BLaER1 treated with 17β-estradiol and CSF1 and Interleukin-3, amounts not matched to agents 10 nM and 100 nM (cell line): ENCODE measurements around the gene PREPL.
A peak's percentile ranks its signal among the peaks of the same experiment; 100 is the strongest.
"Not testable (repeated sequence)": the region's sequence is repeated elsewhere in the genome, so short reads cannot be mapped to it uniquely, and the experiment has no call there.

Source experiments
- H3K27ac ChIP-seq, 11 experiments: shearing (Covaris generic); formaldehyde crosslinking; 2 replicates each; pipeline ENCODE4 v1.8.1; 2022
- H3K27me3 ChIP-seq, 11 experiments: shearing (Covaris generic); formaldehyde crosslinking; 2 replicates each; pipeline ENCODE4 v1.8.1; 2022
- H3K36me3 ChIP-seq, 11 experiments: shearing (Covaris generic); formaldehyde crosslinking; 2 replicates each; pipeline ENCODE4 v1.8.1; 2022
- H3K4me1 ChIP-seq, 10 experiments: shearing (Covaris generic); formaldehyde crosslinking; 2 replicates each; pipeline ENCODE4 v1.8.1; 2022
- H3K4me2 ChIP-seq, 11 experiments: shearing (Covaris generic); formaldehyde crosslinking; 2 replicates each; pipeline ENCODE4 v1.8.1; 2022
- H3K4me3 ChIP-seq, 10 experiments: shearing (Covaris generic); formaldehyde crosslinking; 2 replicates each; pipeline ENCODE4 v1.8.1; 2022
- H3K9ac ChIP-seq, 11 experiments: shearing (Covaris generic); formaldehyde crosslinking; 2 replicates each; pipeline ENCODE4 v1.8.1; 2022
- H3K9me3 ChIP-seq, 11 experiments: shearing (Covaris generic); formaldehyde crosslinking; replicated peaks in 1 of 11; 2 replicates each; pipeline ENCODE4 v1.8.1; 2022
- H4K20me1 ChIP-seq, 11 experiments: shearing (Covaris generic); formaldehyde crosslinking; 2 replicates each; pipeline ENCODE4 v1.8.1; 2022
- Cebpa-rat ChIP-seq, 11 experiments: shearing (Covaris generic); IDR thresholded peaks; 2 replicates each; pipeline ENCODE4 v1.8.1; 2022

PREPL gene

GRCh38 chr2:44315945-44316344 is 45.3 kb downstream of the PREPL start:
- Histone ChIP-seq H3K36me3 (peaks cover 25 to 86% (median 48%) of the 10 kb centered on the region in 11 experiments; a peak in 21 of 22 replicates), H3K9ac (no peak overlapping the region), H3K4me1 (peaks cover 0 to 10% (median 0%) of the 10 kb centered on the region in 10 experiments; a peak in 4 of 20 replicates), H3K4me2 (no peak overlapping the region), H4K20me1 (no peaks in the 10 kb centered on the region), H3K27me3 (no peaks in the 10 kb centered on the region), H3K9me3 (peaks cover 8 to 16% (median 10%) of the 10 kb centered on the region in 11 experiments), H3K4me3 (no peak overlapping the region), H3K27ac (no peak overlapping the region)
- no peak for TF ChIP-seq Cebpa-rat (IDR thresholded peaks at IDR 0.05)

- no peak for TF ChIP-seq Cebpa-rat (IDR thresholded peaks at IDR 0.05)
- no peak overlapping the region for H3K4me2 ChIP-seq
- no peaks in the 10 kb centered on the region for H4K20me1 ChIP-seq
- H3K9ac ChIP-seq = no peak overlapping the region
- H3K4me1 ChIP-seq = peaks cover 0 to 10% (median 0%) of the 10 kb centered on the region in 10 experiments; a peak in 4 of 20 replicates
- peaks cover 19 to 86% (median 45%) of the 10 kb centered on the region in 11 experiments for H3K36me3 ChIP-seq
- no peak overlapping the region for H3K4me3 ChIP-seq
- no peaks in the 10 kb centered on the region for H3K27me3 ChIP-seq
- no peak overlapping the region for H3K27ac ChIP-seq
- H3K9me3 ChIP-seq = peaks cover 24 to 32% (median 26%) of the 10 kb centered on the region in 11 experiments
Measured at GRCh38 chr2:44314362-44314761, 46.9 kb downstream of the PREPL start.

DNA sequence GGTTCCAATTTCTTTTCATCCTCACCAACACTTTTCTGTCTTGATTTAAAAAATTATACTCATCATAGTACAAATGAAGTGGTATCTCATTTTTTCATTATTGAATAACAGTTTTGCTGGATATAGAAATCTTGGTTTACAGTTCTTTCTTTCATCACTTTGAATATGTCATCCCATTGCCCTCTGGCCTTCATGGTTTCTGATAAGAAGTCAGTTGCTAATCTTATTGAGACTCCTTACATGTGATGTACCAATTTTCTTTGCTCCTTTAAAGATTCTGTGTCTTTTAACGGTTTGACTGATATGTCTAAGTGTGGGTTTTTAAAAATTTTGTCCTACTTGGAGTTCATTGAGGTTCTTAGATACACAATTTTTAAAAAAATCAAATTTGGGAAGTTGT is 51.0 kb downstream of the PREPL start:
- no peak overlapping the region for H3K4me2 ChIP-seq
- H3K9me3 ChIP-seq = peaks cover 25 to 39% (median 32%) of the 10 kb centered on the region in 11 experiments
- peaks cover 11 to 60% (median 36%) of the 10 kb centered on the region in 11 experiments for H3K36me3 ChIP-seq
- H3K9ac ChIP-seq = no peak overlapping the region
- H3K27me3 ChIP-seq = no peaks in the 10 kb centered on the region
- H4K20me1 ChIP-seq = no peaks in the 10 kb centered on the region
- no peak overlapping the region for H3K4me3 ChIP-seq
- TF ChIP-seq Cebpa-rat (IDR thresholded peaks at IDR 0.05) = no peak
- peaks cover 0 to 10% (median 0%) of the 10 kb centered on the region in 10 experiments; a peak in 4 of 20 replicates for H3K4me1 ChIP-seq
- no peak overlapping the region for H3K27ac ChIP-seq

DNA sequence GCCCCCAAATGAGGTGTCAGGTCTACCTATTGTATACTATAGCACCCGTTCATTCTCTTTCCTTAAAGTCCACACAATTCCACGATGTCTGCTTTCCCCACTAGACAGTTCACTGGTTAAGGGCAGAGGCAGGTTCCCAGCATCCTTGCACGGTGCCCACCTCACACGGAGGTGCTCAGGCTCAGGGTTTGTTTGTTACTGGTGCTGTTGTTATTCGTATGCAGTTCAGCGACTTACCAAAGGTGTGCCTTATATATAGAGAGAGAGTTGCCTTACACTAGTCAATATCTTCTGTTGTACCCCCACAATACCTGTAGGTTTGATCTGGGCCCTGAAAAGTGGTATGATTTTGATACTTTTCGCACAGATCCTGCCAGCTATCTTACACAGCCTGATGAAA is 55.4 kb downstream of the PREPL start:
- no peaks in the 10 kb centered on the region for H3K4me1 ChIP-seq
- H3K27ac ChIP-seq = no peak overlapping the region
- no peak overlapping the region for H3K9ac ChIP-seq
- H3K27me3 ChIP-seq = no peaks in the 10 kb centered on the region
- no peaks in the 10 kb centered on the region for H4K20me1 ChIP-seq
- no peak for TF ChIP-seq Cebpa-rat (IDR thresholded peaks at IDR 0.05)
- H3K9me3 ChIP-seq = peaks cover 16 to 23% (median 18%) of the 10 kb centered on the region in 11 experiments
- no peak overlapping the region for H3K4me2 ChIP-seq
- H3K36me3 ChIP-seq = peaks cover 7 to 16% (median 13%) of the 10 kb centered on the region in 11 experiments; a peak in 21 of 22 replicates
- H3K4me3 ChIP-seq = no peak overlapping the region

DNA sequence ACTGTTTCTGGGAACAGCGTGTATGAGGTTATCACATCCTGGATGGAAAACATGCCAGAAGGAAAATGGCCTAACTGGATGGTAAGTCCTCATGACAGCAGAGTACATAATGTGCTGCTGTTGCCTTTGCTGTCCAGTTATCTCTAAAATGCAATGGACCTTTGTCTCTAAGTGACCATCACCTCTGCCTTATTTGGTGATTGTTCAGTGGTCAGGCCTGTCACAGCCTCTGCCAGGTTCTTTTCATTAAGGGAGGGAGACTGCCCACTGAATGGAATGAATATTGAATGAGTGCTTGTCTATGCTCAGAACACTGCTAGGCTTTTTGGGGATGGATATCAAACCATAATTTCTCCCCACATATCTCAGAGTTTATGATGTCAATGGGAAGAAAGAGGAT is 57.0 kb downstream of the PREPL start:
- Histone ChIP-seq H3K27me3 (no peaks in the 10 kb centered on the region), H3K4me1 (no peaks in the 10 kb centered on the region), H3K27ac (no peak overlapping the region), H3K36me3 (no peaks in the 10 kb centered on the region; a peak in 1 of 22 replicates), H3K9me3 (peaks cover 0 to 6% (median 2%) of the 10 kb centered on the region in 11 experiments; a peak in 12 of 22 replicates), H3K4me2 (no peak overlapping the region), H4K20me1 (no peaks in the 10 kb centered on the region), H3K9ac (no peak overlapping the region), H3K4me3 (no peak overlapping the region)
- no peak for TF ChIP-seq Cebpa-rat (IDR thresholded peaks at IDR 0.05)

- H3K9ac ChIP-seq, H3K9me3 ChIP-seq, H4K20me1 ChIP-seq, H3K4me1 ChIP-seq, H3K27ac ChIP-seq, H3K4me2 ChIP-seq, H3K27me3 ChIP-seq, H3K36me3 ChIP-seq, H3K4me3 ChIP-seq: not testable (repeated sequence)
Measured at GRCh38 chr2:44303766-44304165, 57.5 kb downstream of the PREPL start.

GRCh38 chr2:44301111-44301510 is 60.2 kb downstream of the PREPL start:
- Histone ChIP-seq H3K9ac (no peak overlapping the region), H3K4me3 (no peak overlapping the region), H3K27ac (no peak overlapping the region), H4K20me1 (no peaks in the 10 kb centered on the region), H3K9me3 (no peaks in the 10 kb centered on the region), H3K4me2 (no peak overlapping the region), H3K27me3 (no peaks in the 10 kb centered on the region), H3K36me3 (no peaks in the 10 kb centered on the region), H3K4me1 (peaks cover 0 to 6% (median 1%) of the 10 kb centered on the region in 10 experiments; a peak in 8 of 20 replicates)
- no peak for TF ChIP-seq Cebpa-rat (IDR thresholded peaks at IDR 0.05)

- TF ChIP-seq Cebpa-rat (IDR thresholded peaks at IDR 0.05) = no peak
- Histone ChIP-seq H3K36me3 (no peaks in the 10 kb centered on the region), H3K27ac (no peak overlapping the region)
Measured at GRCh38 chr2:44299635-44300034, 61.7 kb downstream of the PREPL start.

DNA sequence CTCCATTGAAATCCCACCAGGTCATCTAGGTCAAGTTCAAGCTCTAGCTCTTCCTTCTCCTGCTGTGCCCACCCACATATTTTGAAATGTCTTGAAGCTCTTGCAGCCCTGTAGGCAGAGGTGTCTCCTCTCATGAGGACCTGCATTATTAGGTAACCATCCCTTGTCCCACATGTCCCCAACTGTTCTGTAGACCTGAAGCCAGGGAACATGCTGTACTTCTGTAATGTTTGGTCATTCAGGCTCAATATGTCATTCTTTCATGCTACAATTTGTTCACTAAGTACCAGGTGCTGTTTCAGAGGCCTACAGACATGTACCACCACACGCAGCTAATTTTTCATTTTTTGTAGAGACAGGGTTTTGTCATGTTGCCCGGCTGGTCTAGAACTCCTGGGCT is 63.9 kb downstream of the PREPL start:
- no peak overlapping the region for H3K4me2 ChIP-seq
- no peaks in the 10 kb centered on the region for H4K20me1 ChIP-seq
- H3K36me3 ChIP-seq = no peaks in the 10 kb centered on the region
- H3K9ac ChIP-seq = no peak overlapping the region
- H3K27me3 ChIP-seq = no peaks in the 10 kb centered on the region
- H3K4me1 ChIP-seq = peaks cover 0 to 12% (median 6%) of the 10 kb centered on the region in 10 experiments; a peak in 10 of 20 replicates
- H3K9me3 ChIP-seq = no peaks in the 10 kb centered on the region
- no peak overlapping the region for H3K4me3 ChIP-seq
- H3K27ac ChIP-seq = no peak overlapping the region
- TF ChIP-seq Cebpa-rat (IDR thresholded peaks at IDR 0.05) = no peak

More at GRCh38 chr2:44299635-44300034, 61.7 kb downstream of the PREPL start:
- peaks cover 0 to 12% (median 6%) of the 10 kb centered on the region in 10 experiments; a peak in 10 of 20 replicates for H3K4me1 ChIP-seq
- H4K20me1 ChIP-seq = no peaks in the 10 kb centered on the region
- H3K9ac ChIP-seq = no peak overlapping the region
- no peaks in the 10 kb centered on the region for H3K9me3 ChIP-seq
- no peak overlapping the region for H3K4me2 ChIP-seq
- H3K4me3 ChIP-seq = no peak overlapping the region
- no peaks in the 10 kb centered on the region for H3K27me3 ChIP-seq

DNA sequence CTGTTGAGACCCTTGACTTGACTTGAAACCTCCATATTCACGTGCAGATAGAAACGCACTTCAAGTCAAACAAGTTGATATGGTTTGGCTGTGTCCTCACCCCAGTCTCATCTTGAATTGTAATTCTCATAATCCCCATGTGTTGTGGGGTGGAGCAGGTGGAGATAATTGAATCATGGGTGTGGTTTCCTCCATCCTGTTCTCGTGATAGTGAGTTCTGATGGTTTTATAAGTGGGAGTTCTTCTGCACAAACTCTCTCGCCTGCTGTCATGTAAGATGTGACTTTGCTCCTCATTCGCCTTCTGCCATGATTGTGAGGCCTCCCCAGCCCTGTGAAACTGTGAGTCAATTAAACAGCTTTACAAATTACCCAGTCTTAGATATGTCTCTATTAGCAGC is 64.6 kb downstream of the PREPL start:
- TF ChIP-seq Cebpa-rat (IDR thresholded peaks at IDR 0.05) = no peak
- H3K36me3 ChIP-seq = no peaks in the 10 kb centered on the region
- no peak overlapping the region for H3K9ac ChIP-seq
- H3K9me3 ChIP-seq = no peaks in the 10 kb centered on the region
- H3K4me1 ChIP-seq = peaks cover 0 to 12% (median 6%) of the 10 kb centered on the region in 10 experiments; a peak in 10 of 20 replicates
- no peaks in the 10 kb centered on the region for H4K20me1 ChIP-seq
- H3K27me3 ChIP-seq = no peaks in the 10 kb centered on the region
- H3K4me2 ChIP-seq = peak overlapping the region in 5 of 11 experiments; percentile 20 to 44 (median 32); a peak in 5 of 22 replicates
- no peak overlapping the region for H3K27ac ChIP-seq
- no peak overlapping the region for H3K4me3 ChIP-seq
